HepG2 (cell line): ENCODE measurements around the gene KIAA1217. TPM values are rescaled to one million over a fixed set of nuclear protein-coding genes. Genes with fewer than 3 reads are reported as not detected.

ENCODE experiments used
- JUN ChIP-seq: sonication (generic); formaldehyde crosslinking; IDR thresholded peaks from 2 replicates; pipeline ENCODE4 v1.4.0; 2020; ENCODE audit warnings: mild to moderate bottlenecking, missing genetic modification reagents
- NFYB ChIP-seq: sonication (generic); formaldehyde crosslinking; IDR thresholded peaks from 2 replicates; pipeline ENCODE4 v1.4.0; 2020; ENCODE audit warnings: missing genetic modification reagents
- NKX3-1 ChIP-seq: sonication (generic); formaldehyde crosslinking; IDR thresholded peaks from 2 replicates; pipeline ENCODE4 v1.5.0; 2020; ENCODE audit warnings: missing genetic modification reagents
- REXO4 ChIP-seq: sonication (generic); formaldehyde crosslinking; IDR thresholded peaks from 2 replicates; pipeline ENCODE4 v1.8.0; 2022; ENCODE audit warnings: missing genetic modification reagents, mild to moderate bottlenecking, borderline replicate concordance
- SALL1 ChIP-seq: sonication (generic); formaldehyde crosslinking; IDR thresholded peaks from 2 replicates; pipeline ENCODE4 v1.8.0; 2022; ENCODE audit warnings: mild to moderate bottlenecking, missing genetic modification reagents
- SNAPC5 ChIP-seq: sonication (generic); formaldehyde crosslinking; IDR thresholded peaks from 2 replicates; pipeline ENCODE4 v1.8.1; 2023; ENCODE audit warnings: mild to moderate bottlenecking, missing genetic modification reagents, borderline replicate concordance
- TCF12 ChIP-seq, 2 experiments: fragments of 450-650 bp in 1 of 2; sonication (generic) in 1 of 2; formaldehyde crosslinking in 1 of 2; IDR thresholded peaks; 2 replicates each; pipeline versions ENCODE4 v1.6.1 to v1.8.0; 2017 to 2022; ENCODE audit warnings: antibody characterized with exemption in 1 of 2, mild to moderate bottlenecking in 1 of 2, missing genetic modification reagents in 1 of 2, moderate library complexity in 1 of 2
- THAP9 ChIP-seq: sonication (generic); formaldehyde crosslinking; IDR thresholded peaks from 2 replicates; pipeline ENCODE4; 2020; ENCODE audit warnings: missing genetic modification reagents, mild to moderate bottlenecking, borderline replicate concordance
- ZFP1 ChIP-seq: IDR thresholded peaks from 2 replicates; pipeline ENCODE4 v1.6.1; 2016
- ZNF431 ChIP-seq: sonication (generic); formaldehyde crosslinking; IDR thresholded peaks from 2 replicates; pipeline ENCODE4 v1.9.0; 2022; ENCODE audit warnings: missing genetic modification reagents, low read depth, mild to moderate bottlenecking, borderline replicate concordance
- ZNF44 ChIP-seq: sonication (generic); formaldehyde crosslinking; IDR thresholded peaks from 2 replicates; pipeline ENCODE4 v1.5.1; 2020; ENCODE audit warnings: mild to moderate bottlenecking, missing genetic modification reagents
- ZNF562 ChIP-seq: sonication (generic); formaldehyde crosslinking; IDR thresholded peaks from 2 replicates; pipeline ENCODE4 v1.8.0; 2022; ENCODE audit warnings: missing genetic modification reagents, borderline replicate concordance
- ZNF572 ChIP-seq: sonication (generic); formaldehyde crosslinking; IDR thresholded peaks from 2 replicates; pipeline ENCODE4 v1.5.1; 2020; ENCODE audit warnings: mild to moderate bottlenecking, missing genetic modification reagents
- ZNF646 ChIP-seq: sonication (generic); formaldehyde crosslinking; IDR thresholded peaks from 2 replicates; pipeline ENCODE4 v1.9.0; 2021; ENCODE audit warnings: mild to moderate bottlenecking, missing genetic modification reagents
- ZSCAN9 ChIP-seq: IDR thresholded peaks from 2 replicates; pipeline ENCODE4 v1.6.1; 2016; ENCODE audit warnings: borderline replicate concordance
- polyA plus RNA-seq, 8 experiments: library from polyadenylated mRNA; depleted of rRNA in 3 of 8; stranded (reverse) in 7 of 8; unstranded in 1 of 8; fragments of >200 nt; fragmentation: Illumina TruSeq in 4 of 8; extraction: Trizol in 4 of 8; gene quantifications; 2 replicates each; pipeline versions ENCODE4 v1.2.1 to v1.2.3, GENCODE V29; 2011 to 2016; ENCODE audit warnings: low read depth in 4 of 8, missing spikeins in 1 of 8, mixed read lengths in 1 of 8; ENCODE audit not compliant: insufficient read depth in 1 of 8
- total RNA-seq, 5 experiments: library from RNA; depleted of rRNA; stranded (reverse); fragments of >200 nt; fragmentation: Illumina TruSeq; extraction: Trizol; gene quantifications; 2 replicates each; pipeline ENCODE4 v1.2.3, GENCODE V29; 2016; ENCODE audit warnings: low read depth in 1 of 5
- TF ChIP-seq, protein P1 (sequence below): sonication (generic); formaldehyde crosslinking; IDR thresholded peaks from 2 replicates; pipeline ENCODE4 v1.5.0; 2020; ENCODE audit warnings: mild to moderate bottlenecking, missing genetic modification reagents

Gene KIAA1217
- total and polyA plus RNA-seq, 2 of the 13 experiments (the other 11 are each of a cell fraction or from before 2014, with no cell fraction given), result 4.6 to 10.9 TPM

DNA sequence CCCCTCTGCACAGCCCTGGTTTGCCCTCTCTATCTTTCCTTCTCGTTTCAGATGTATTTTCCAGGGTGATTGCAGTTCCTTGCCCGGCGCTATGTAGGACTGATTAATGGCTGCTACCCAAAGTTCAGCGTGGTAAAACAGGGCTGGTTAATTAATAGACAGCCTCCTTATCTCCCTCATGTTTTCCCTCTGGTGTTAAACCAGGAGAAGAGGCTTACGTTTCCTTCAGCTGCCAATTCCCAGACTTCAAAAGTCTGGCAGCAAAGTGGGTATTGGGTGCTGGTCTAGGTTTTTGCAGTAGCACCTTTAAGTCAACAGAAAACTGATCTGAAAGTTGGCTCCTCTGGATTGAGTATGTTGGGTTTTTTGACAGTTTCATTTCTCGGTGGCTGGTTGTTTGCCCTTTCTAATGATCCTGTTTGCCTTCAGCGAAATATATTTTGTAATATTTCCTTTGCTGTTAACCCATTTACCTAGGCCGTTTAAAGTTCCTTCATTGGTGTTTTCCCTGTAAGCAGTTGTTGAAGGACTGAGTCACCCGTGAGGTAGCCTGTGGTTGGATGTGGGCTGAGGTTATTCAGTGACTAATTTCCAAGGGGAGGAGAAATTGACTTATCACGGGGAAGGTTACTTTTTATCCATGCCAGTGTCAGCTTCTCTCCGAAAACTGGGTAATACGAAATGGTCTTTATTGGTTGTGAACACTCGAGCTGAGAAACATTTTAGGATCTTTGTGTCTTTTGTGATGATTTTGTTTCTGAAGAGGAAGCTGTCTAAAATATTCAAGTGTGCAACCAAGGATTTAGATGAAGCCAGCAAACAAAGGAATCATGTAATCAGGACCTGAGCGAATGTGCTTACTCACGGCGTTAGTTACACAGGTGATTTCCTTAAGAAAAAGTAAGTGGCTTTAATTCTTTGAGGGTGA is 257.2 kb downstream of the KIAA1217 start (continued):
- TF ChIP-seq, protein P1, sequence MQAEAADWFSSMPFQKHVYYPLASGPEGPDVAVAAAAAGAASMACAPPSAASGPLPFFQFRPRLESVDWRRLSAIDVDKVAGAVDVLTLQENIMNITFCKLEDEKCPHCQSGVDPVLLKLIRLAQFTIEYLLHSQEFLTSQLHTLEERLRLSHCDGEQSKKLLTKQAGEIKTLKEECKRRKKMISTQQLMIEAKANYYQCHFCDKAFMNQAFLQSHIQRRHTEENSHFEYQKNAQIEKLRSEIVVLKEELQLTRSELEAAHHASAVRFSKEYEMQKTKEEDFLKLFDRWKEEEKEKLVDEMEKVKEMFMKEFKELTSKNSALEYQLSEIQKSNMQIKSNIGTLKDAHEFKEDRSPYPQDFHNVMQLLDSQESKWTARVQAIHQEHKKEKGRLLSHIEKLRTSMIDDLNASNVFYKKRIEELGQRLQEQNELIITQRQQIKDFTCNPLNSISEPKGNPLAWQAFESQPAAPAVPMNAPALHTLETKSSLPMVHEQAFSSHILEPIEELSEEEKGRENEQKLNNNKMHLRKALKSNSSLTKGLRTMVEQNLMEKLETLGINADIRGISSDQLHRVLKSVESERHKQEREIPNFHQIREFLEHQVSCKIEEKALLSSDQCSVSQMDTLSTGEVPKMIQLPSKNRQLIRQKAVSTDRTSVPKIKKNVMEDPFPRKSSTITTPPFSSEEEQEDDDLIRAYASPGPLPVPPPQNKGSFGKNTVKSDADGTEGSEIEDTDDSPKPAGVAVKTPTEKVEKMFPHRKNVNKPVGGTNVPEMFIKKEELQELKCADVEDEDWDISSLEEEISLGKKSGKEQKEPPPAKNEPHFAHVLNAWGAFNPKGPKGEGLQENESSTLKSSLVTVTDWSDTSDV, result no peak
- TF ChIP-seq SNAPC5 (CRISPR knock-in tag), result no peak
- TF ChIP-seq SALL1 (CRISPR knock-in tag), result 0 out of 2 replicates have a peak, but pooled peaks have one; percentile 11
- no peak for TF ChIP-seq REXO4 (CRISPR knock-in tag)
- TF ChIP-seq NKX3-1, result no peak
- TF ChIP-seq THAP9, result no peak
- peak; percentile 37; the same call in 1 of the 2 replicates for TF ChIP-seq ZSCAN9
- TF ChIP-seq NFYB (CRISPR knock-in tag), result peak; percentile 35; the same call in 1 of the 2 replicates
- TF ChIP-seq ZNF562 (CRISPR knock-in tag), result no peak
- no peak for TF ChIP-seq ZNF572
- 0 out of 2 replicates have a peak, but pooled peaks have one; percentile 17 for TF ChIP-seq JUN (CRISPR knock-in tag)
- TF ChIP-seq ZFP1 (CRISPR knock-in tag), result no peak
- no peak for TF ChIP-seq ZNF646 (CRISPR knock-in tag)
- TF ChIP-seq ZNF431 (CRISPR knock-in tag), result no peak
- no peak for TF ChIP-seq ZNF44 (CRISPR knock-in tag)
- no peak for TF ChIP-seq TCF12 (IDR thresholded peaks at IDR 0.05)
- TF ChIP-seq TCF12 (CRISPR knock-in tag; IDR thresholded peaks at IDR 0.05), result no peak
